ENCODE data around the gene CERS3.

Gene CERS3

GRCh38 chr15:100528833-100529428 is at the start of gene CERS3:
Gene CERS3, minus strand, starts transcription at chr15:100528950. Its CDS starts 27,101 bp downstream, at chr15:100501849.
- DNase-seq: no peak

GRCh38 chr15:100573526-100573925 is 44.8 kb upstream of the CERS3 start:
- no peak for DNase-seq

- peak; percentile 16 to 79 for DNase-seq
Measured at GRCh38 chr15:100572362-100572983, 43.7 kb upstream of the CERS3 start.

GRCh38 chr15:100571592-100572167 is 42.9 kb upstream of the CERS3 start:
- DNase-seq: no peak

GRCh38 chr15:100570735-100571313 is 42.1 kb upstream of the CERS3 start:
- no peak for DNase-seq

GRCh38 chr15:100570275-100570674 is 41.5 kb upstream of the CERS3 start:
- DNase-seq: no peak

GRCh38 chr15:100569391-100569790 is 40.6 kb upstream of the CERS3 start:
- no peak for DNase-seq

- DNase-seq: no peak
Measured at GRCh38 chr15:100566850-100567628, 38.3 kb upstream of the CERS3 start.

- DNase-seq: no peak
Measured at GRCh38 chr15:100565591-100565990, 36.8 kb upstream of the CERS3 start.

- DNase-seq: peak; percentile 63 to 66
Measured at GRCh38 chr15:100560323-100560722, 31.6 kb upstream of the CERS3 start.

- peak; percentile 73 to 93 for DNase-seq
Measured at GRCh38 chr15:100559330-100559729, 30.6 kb upstream of the CERS3 start.

GRCh38 chr15:100558771-100559254 is 30.1 kb upstream of the CERS3 start:
- no peak for DNase-seq

- no peak for DNase-seq
Measured at GRCh38 chr15:100553468-100553867, 24.7 kb upstream of the CERS3 start.

GRCh38 chr15:100547961-100548360 is 19.2 kb upstream of the CERS3 start:
- DNase-seq: no peak

- DNase-seq: no peak
Measured at GRCh38 chr15:100544946-100545345, 16.2 kb upstream of the CERS3 start.

- no peak for DNase-seq
Measured at GRCh38 chr15:100544338-100544841, 15.6 kb upstream of the CERS3 start.

- no peak for DNase-seq
Measured at GRCh38 chr15:100542290-100542689, 13.5 kb upstream of the CERS3 start.

- DNase-seq: peak; percentile 80 to 91
Measured at GRCh38 chr15:100537331-100537730, 8.6 kb upstream of the CERS3 start.

- no peak for DNase-seq
Measured at GRCh38 chr15:100536733-100537132, 8.0 kb upstream of the CERS3 start.

- no peak for DNase-seq
Measured at GRCh38 chr15:100533886-100534285, 5.1 kb upstream of the CERS3 start.

- no peak for DNase-seq
Measured at GRCh38 chr15:100531823-100532327, 3.1 kb upstream of the CERS3 start.

- DNase-seq: peak in 1 of 2 donors; percentile 14
Measured at GRCh38 chr15:100531204-100531603, 2.5 kb upstream of the CERS3 start.

GRCh38 chr15:100529556-100529955 is 806 bp upstream of the CERS3 start:
- no peak for DNase-seq

Measured in inflammatory macrophage treated with lipopolysaccharide for 1 hour (primary cell).